Sigmoid colon (tissue), 7 donors: Measurements from ENCODE around the gene PCDHA1. TPM values are rescaled to one million over a fixed set of nuclear protein-coding genes. Genes with fewer than 3 reads are reported as not detected.

Experiments used
- DNase-seq: peaks from one replicate; pipeline ENCODE4 v3.0.0-alpha.2; 2019
- H3K27ac ChIP-seq, 4 donors: fragments of 200-600 bp; sonication (generic); one replicate each; pipeline ENCODE4 v1.5.1; 2016 to 2019; ENCODE audit warnings: mild to moderate bottlenecking in 1 of 4
- H3K27me3 ChIP-seq, 3 donors: fragments of 200-600 bp; sonication (generic); one replicate each; pipeline ENCODE4 v1.5.1; 2019; ENCODE audit warnings: mild to moderate bottlenecking in 1 of 3
- H3K36me3 ChIP-seq, 4 donors: fragments of 200-600 bp; sonication (generic); one replicate each; pipeline ENCODE4 v1.5.1; 2016 to 2019
- H3K4me1 ChIP-seq, 4 donors: fragments of 200-600 bp; sonication (generic); one replicate each; pipeline ENCODE4 v1.5.1; 2017 to 2019
- H3K4me3 ChIP-seq, 4 donors: fragments of 200-600 bp; sonication (generic); one replicate each; pipeline ENCODE4 v1.5.1; 2017 to 2019; ENCODE audit warnings: mild to moderate bottlenecking in 2 of 4, moderate library complexity in 1 of 4
- H3K9me3 ChIP-seq, 4 donors: fragments of 200-600 bp in 3 of 4; sonication (generic) in 3 of 4; one replicate each; pipeline versions ENCODE4 v1.5.1 to v1.6.1; 2013 to 2019
- CTCF ChIP-seq, 4 experiments: fragments of 450-650 bp in 3 of 4; fragments of 200-600 bp in 1 of 4; IDR thresholded peaks; one replicate each; pipeline ENCODE4 v1.5.1; 2016 to 2019; ENCODE audit warnings: antibody characterized with exemption in 4 of 4, mild to moderate bottlenecking in 3 of 4, moderate library complexity in 2 of 4
- EP300 ChIP-seq, 4 donors: sonication (generic); formaldehyde crosslinking; IDR thresholded peaks; one replicate each; pipeline ENCODE4 v1.6.1; 2017; ENCODE audit warnings: antibody characterized with exemption in 4 of 4
- POLR2A ChIP-seq, 2 donors: fragments of 450-650 bp; IDR thresholded peaks; one replicate each; pipeline ENCODE4 v1.6.1; 2016; ENCODE audit warnings: antibody characterized with exemption in 2 of 2, mild to moderate bottlenecking in 2 of 2, moderate library complexity in 2 of 2
- POLR2AphosphoS5 ChIP-seq, 4 donors: sonication (generic); formaldehyde crosslinking; IDR thresholded peaks; one replicate each; pipeline ENCODE4 v1.6.1; 2017; ENCODE audit warnings: antibody characterized with exemption in 4 of 4
- WGBS, 2 donors: extraction: QIAGEN DNeasy Blood & Tissue Kit; methylation state at CpG; one replicate each; pipeline ENCODE4 v1.1.7; 2013; 5-methylcytosine and 5-hydroxymethylcytosine counted together
- intact Hi-C: fragments of 100-400 bp; cut with DNase I; formaldehyde crosslinking; loops from one replicate; pipeline ENCODE4 v1.15.1; 2023
- polyA plus RNA-seq, 3 donors: library from polyadenylated mRNA; stranded (reverse); fragments of 200-250 nt; gene quantifications; one replicate each; pipeline ENCODE4 v1.2.3, GENCODE V29; 2013
- total RNA-seq, 4 donors: library from RNA; depleted of rRNA; stranded (reverse); fragments of >200 nt; gene quantifications; one replicate each; pipeline ENCODE4 v1.1.0, GENCODE V29; 2016
- donor health status: healthy with polysubstance abuse.
- donor health status: Bipolar disorder and iron deficiency.
- donor health status: healthy.

Gene PCDHA1
- total and polyA plus RNA-seq, 7 donors, result 0.10 TPM; not detected in 6

- WGBS, 2 donors, result 81% methylated on average over 5 of the region's 5 CpGs
Measured at GRCh38 chr5:140988608-140989007, 202.7 kb downstream of the PCDHA1 start.

GRCh38 chr5:140989254-140990020 lies 203.5 kb downstream of the PCDHA1 start:
- Histone ChIP-seq H3K27me3 (no peaks in the 10 kb centered on the region), H3K4me1 (no peaks in the 10 kb centered on the region), H3K27ac (no peak overlapping the region), H3K4me3 (no peak overlapping the region), H3K36me3 (no peaks in the 10 kb centered on the region), H3K9me3 (no peaks in the 10 kb centered on the region)
- TF ChIP-seq POLR2AphosphoS5 (IDR thresholded peaks at IDR 0.05) (no peak), POLR2A (IDR thresholded peaks at IDR 0.05) (no peak), CTCF (IDR thresholded peaks at IDR 0.05) (no peak), EP300 (IDR thresholded peaks at IDR 0.05) (no peak)
- DNase-seq, result no peak
- intact Hi-C loops, result no loop called here
- 62 to 75% methylated on average over 7 of the region's 7 CpGs for WGBS, 2 donors

More at GRCh38 chr5:140988608-140989007, 202.7 kb downstream of the PCDHA1 start:
- TF ChIP-seq CTCF (IDR thresholded peaks at IDR 0.05) (no peak), POLR2AphosphoS5 (IDR thresholded peaks at IDR 0.05) (no peak), POLR2A (IDR thresholded peaks at IDR 0.05) (no peak), EP300 (IDR thresholded peaks at IDR 0.05) (no peak)
- no peaks in the 10 kb centered on the region for H3K9me3 ChIP-seq
- DNase-seq, result no peak
- H3K27ac ChIP-seq, result no peak overlapping the region
- H3K4me3 ChIP-seq, result no peak overlapping the region
- intact Hi-C loops, result no loop called here
- no peaks in the 10 kb centered on the region for H3K27me3 ChIP-seq
- no peaks in the 10 kb centered on the region for H3K4me1 ChIP-seq
- H3K36me3 ChIP-seq, result no peaks in the 10 kb centered on the region

GRCh38 chr5:140992828-140993227 lies 206.9 kb downstream of the PCDHA1 start:
- Histone ChIP-seq H3K4me1 (no peaks in the 10 kb centered on the region), H3K9me3 (no peaks in the 10 kb centered on the region), H3K36me3 (no peaks in the 10 kb centered on the region), H3K27me3 (no peaks in the 10 kb centered on the region), H3K27ac (no peak overlapping the region), H3K4me3 (no peak overlapping the region)
- TF ChIP-seq EP300 (IDR thresholded peaks at IDR 0.05) (no peak), POLR2A (IDR thresholded peaks at IDR 0.05) (no peak), CTCF (IDR thresholded peaks at IDR 0.05) (no peak), POLR2AphosphoS5 (IDR thresholded peaks at IDR 0.05) (no peak)
- intact Hi-C loops, result no loop called here
- no peak for DNase-seq
- 57 to 61% methylated on average over 2 of the region's 2 CpGs for WGBS, 2 donors

- TF ChIP-seq POLR2AphosphoS5 (IDR thresholded peaks at IDR 0.05), result no peak
- TF ChIP-seq POLR2A (IDR thresholded peaks at IDR 0.05), result no peak
- no peak for TF ChIP-seq CTCF (IDR thresholded peaks at IDR 0.05)
- no peak for TF ChIP-seq EP300 (IDR thresholded peaks at IDR 0.05)
- WGBS, 2 donors, result 83% methylated on average over 1 of the region's 1 CpG
- intact Hi-C loops, result no loop called here
- no peak for DNase-seq
- Histone ChIP-seq H3K27me3 (peaks cover 0 to 17% (median 11%) of the 10 kb centered on the region in 3 donors), H3K4me1 (no peaks in the 10 kb centered on the region), H3K36me3 (no peaks in the 10 kb centered on the region), H3K9me3 (no peaks in the 10 kb centered on the region), H3K27ac (no peak overlapping the region), H3K4me3 (no peak overlapping the region)
Measured at GRCh38 chr5:140996060-140996459, 210.1 kb downstream of the PCDHA1 start.
